GM18511 (cell line): Measurements from ENCODE around the gene C1orf141.
"Not testable (repeated sequence)": the region's sequence is repeated elsewhere in the genome, so short reads cannot be mapped to it uniquely, and the experiment has no call there.

Source experiments
- ATAC-seq: cut with Tn5 transposase; IDR thresholded peaks from one replicate; pipeline ENCODE4 v1.9.1; 2021; ENCODE audit warnings: mild to moderate bottlenecking, moderate library complexity; ENCODE audit not compliant: unreplicated experiment

C1orf141 gene

DNA sequence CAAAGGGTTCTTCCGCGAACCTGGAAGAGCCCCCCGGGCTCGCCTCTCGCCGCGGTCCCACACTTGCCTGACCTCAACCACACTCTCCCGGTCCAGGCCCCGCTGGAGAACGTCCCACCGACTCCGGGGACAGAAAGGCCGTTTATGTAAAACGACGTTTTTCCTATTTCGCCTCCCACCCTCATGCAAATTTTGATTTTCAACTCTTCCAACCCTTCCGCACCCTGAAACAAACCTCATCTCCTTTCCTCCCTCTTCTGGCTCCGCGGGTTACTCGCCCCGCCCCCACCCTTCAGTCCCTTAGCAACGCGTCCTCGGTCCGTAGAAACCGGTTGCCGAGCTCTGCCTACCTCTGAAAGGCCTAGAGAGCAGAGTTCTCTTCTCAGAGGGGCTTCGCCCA is at the start of gene C1orf141:
TSS of gene C1orf141 (minus strand) at position 276 of the 400 bp plus-strand sequence. CDS start 7,730 bp downstream, outside the sequence.
- ATAC-seq, result no peak

DNA sequence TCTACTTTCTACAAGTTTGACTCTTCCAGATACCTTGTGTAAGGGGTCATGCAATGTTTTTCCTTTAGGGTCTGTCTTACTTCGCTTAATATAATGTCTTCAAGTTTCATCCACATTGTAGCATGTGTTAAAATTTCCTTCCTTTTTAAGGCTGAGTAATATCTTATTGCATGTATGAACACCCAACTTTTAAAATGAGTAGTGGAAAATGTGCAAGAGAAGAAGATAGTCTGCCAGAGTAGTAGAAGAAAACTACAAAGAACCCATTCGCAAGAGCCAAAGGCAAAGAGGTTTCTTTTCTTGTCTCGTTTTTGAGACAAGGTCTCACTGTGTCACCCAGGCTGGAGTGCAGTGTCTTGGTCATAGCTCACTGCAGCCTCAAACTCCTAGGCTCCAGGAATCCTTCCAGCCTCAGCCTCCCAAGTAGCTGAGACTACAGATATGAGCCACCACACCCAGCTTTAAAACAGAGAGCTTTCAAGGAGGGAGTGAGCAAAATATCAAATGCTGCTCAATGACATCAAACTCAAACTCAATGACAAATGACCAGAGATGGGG is 40.8 kb upstream of the C1orf141 start:
- no peak for ATAC-seq

DNA sequence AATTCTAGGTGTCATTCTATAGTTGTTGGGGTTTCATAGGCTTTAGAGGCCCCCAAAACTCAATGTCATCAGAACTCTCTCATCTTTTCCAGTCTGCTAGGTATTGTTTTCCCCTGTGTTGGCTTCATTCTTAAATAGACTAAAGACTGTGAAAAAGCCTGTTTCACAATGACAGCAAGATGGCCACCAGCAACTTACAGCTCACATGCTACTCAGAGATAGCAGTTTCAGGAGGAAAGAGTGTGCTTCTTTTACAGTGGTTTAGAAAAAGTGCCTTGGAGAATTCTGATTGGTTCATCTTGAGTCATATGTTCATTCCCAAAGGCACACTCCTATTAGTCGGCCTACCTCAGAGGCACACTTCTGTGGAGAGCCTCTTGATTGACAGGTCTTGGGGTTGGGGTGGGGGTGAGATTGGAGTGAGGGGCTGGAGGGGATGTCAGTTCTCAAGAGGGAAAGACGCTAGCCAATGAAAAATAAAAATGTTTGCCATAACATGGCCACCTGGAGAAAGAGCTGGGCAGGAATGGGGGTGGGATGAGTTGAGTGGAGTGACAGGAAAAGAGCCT is 40.0 kb upstream of the C1orf141 start:
- ATAC-seq, result no peak

GRCh38 chr1:67173988-67174387 is 39.2 kb upstream of the C1orf141 start:
- ATAC-seq, result no peak

DNA sequence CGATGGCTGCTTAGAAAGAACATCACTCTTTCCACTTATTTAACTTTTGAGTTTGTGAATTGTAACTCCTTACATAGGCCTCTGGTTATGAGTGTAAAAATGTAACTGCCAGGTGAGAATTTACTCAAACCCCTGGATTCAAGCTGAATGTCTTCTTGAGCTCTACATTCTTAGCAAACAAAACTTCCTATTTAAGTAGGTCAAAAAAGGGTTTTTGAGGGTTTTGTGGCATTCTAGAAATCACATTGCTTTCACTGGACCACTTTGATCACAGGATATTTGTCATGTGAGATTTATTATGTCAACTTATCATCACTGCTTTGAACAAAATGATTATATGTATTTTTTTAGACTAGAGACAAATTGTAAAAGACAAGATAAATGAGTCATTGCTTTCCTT is 37.2 kb upstream of the C1orf141 start:
- no peak for ATAC-seq

GRCh38 chr1:67171574-67171955 is 36.8 kb upstream of the C1orf141 start:
- no peak for ATAC-seq

GRCh38 chr1:67170751-67171573 is 36.2 kb upstream of the C1orf141 start:
- no peak for ATAC-seq

- no peak for ATAC-seq
These were observed 35.2 kb upstream of the C1orf141 start for GRCh38 chr1:67169932-67170331.

DNA sequence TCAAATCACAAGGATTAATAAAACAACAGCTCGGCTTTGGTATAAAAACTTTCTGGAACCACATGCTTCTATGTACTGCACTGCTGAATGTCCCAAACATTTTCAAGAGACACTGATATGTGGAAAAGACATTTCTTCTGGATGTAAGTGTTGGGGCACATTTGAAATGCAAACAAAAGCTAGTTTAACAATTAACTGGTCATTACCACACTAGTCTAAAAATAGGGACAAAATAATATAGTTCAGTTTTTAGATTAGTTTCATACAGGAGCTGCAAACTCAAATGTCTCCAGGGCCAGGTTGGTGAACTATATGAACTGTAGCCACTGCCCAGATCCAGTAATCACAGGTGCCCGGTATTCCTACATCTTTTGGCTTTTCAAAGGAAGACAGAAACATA is 34.7 kb upstream of the C1orf141 start:
- ATAC-seq, result peak; percentile 57

DNA sequence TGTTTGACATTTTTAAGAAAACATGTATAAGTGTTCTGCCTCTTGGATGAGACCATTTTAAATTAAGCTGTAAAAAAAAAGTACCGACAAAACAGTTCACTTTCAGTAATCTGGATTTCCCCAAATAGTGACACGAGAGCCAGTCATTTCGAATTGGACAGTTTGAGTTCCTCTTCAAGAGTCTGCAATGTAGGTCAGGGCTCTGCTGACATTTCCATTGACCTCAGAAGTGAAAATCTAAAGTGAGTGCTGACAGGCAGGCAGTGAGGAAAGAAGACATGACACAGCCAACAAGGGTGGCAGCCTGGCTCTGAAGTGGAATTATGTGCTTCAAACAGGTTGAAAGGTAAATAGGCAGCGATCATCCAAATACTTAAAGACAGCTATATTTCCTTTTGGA is 31.4 kb upstream of the C1orf141 start, which contains the start of gene IL23R:
TSS of gene IL23R (plus strand) at position 259 of the 400 bp plus-strand sequence. CDS start 1,667 bp downstream, outside the sequence.
- ATAC-seq, result peak; percentile 86

GRCh38 chr1:67165468-67166041 is 30.8 kb upstream of the C1orf141 start:
- no peak for ATAC-seq

- ATAC-seq, result peak; percentile 54
These were observed 28.2 kb upstream of the C1orf141 start for GRCh38 chr1:67162954-67163353.

- ATAC-seq, result no peak
These were observed 24.5 kb upstream of the C1orf141 start for GRCh38 chr1:67159233-67159632.

- no peak for ATAC-seq
These were observed 23.6 kb upstream of the C1orf141 start for GRCh38 chr1:67158401-67158800.

- ATAC-seq, result no peak
These were observed 16.2 kb upstream of the C1orf141 start for GRCh38 chr1:67150931-67151330.

- peak; percentile 93 for ATAC-seq
These were observed 14.5 kb upstream of the C1orf141 start for GRCh38 chr1:67149179-67149770.

DNA sequence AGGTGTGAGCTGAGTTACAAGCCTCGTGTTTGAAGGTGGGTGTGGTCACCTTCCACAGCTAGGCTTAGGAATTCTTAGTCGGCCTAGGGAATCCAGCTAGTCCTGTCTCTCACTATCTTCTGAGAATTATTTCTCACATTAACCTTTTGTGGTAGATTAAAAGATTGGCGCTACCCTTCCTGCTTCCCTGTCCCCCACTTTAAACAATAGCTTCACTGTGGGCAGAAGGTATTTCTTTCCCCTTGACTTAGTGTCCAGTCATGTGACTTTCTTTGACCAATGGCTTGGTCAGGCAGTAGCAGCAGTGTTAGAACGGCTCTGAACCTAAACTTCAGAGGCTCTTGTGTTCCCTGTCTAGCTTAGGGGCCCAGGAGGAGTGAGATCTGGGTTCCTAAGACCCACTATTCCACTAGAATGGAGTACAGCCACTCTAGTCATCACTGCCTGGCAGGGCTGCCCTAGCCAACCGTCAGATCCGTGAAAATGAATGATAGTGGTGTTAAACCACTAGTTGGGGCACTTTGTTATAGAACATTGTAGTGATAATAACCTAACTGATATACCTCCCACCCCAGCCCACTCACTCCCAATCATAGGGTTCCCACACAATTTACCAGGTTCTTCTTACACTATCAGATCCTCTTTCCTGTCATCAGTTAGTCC is 13.9 kb upstream of the C1orf141 start:
- peak; percentile 42 for ATAC-seq

DNA sequence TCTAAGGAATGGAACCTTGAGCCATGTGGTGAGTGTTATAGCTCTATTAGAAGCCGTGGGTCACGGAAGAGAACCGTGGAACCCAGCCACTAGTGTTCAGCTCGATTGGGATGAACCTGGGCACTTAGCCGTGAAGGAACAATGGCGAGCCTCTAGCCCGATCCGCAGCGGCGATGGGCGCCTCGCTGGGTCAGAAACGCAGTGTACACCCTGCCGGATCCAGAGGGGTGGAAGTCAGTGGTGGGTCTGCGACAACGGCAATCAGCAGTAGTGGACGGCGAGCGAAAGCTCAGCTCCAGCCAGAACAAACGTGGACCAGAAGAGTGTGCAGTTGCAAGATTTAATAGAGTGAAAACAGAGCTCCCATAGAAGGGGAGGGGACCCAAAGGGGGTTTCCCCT is 13.2 kb upstream of the C1orf141 start:
- not testable (repeated sequence) for ATAC-seq

DNA sequence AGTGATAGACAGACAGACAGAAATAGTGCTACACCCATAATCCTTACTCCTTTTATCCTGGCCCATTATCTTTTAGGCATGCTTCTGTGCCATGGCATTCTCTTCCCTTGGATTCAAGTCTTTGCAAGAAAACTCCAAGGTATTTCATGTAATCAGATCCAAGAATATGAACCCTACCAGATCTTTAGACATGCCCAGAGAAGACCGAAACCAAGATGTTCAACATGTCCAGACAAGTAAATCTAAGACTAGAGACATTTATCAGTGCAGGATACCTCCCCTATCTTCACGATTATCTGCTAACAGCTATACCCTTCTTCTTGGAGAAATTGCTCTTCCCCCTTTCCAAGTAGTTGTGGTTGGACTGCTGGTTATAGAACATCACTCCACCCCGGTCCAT is 11.8 kb upstream of the C1orf141 start:
- no peak for ATAC-seq

GRCh38 chr1:67146101-67146500 is 11.3 kb upstream of the C1orf141 start:
- ATAC-seq, result no peak

GRCh38 chr1:67144696-67145095 is 9.9 kb upstream of the C1orf141 start:
- no peak for ATAC-seq
